HG02678 (cell line): Measurements from ENCODE around the gene MINDY3.
"Not testable (repeated sequence)": the region's sequence is repeated elsewhere in the genome, so short reads cannot be mapped to it uniquely, and the experiment has no call there.

Source experiments
- ATAC-seq: cut with Tn5 transposase; IDR thresholded peaks from one replicate; pipeline ENCODE4 v1.9.1; 2021; ENCODE audit warnings: mild to moderate bottlenecking, moderate library complexity; ENCODE audit not compliant: unreplicated experiment

MINDY3 gene

DNA sequence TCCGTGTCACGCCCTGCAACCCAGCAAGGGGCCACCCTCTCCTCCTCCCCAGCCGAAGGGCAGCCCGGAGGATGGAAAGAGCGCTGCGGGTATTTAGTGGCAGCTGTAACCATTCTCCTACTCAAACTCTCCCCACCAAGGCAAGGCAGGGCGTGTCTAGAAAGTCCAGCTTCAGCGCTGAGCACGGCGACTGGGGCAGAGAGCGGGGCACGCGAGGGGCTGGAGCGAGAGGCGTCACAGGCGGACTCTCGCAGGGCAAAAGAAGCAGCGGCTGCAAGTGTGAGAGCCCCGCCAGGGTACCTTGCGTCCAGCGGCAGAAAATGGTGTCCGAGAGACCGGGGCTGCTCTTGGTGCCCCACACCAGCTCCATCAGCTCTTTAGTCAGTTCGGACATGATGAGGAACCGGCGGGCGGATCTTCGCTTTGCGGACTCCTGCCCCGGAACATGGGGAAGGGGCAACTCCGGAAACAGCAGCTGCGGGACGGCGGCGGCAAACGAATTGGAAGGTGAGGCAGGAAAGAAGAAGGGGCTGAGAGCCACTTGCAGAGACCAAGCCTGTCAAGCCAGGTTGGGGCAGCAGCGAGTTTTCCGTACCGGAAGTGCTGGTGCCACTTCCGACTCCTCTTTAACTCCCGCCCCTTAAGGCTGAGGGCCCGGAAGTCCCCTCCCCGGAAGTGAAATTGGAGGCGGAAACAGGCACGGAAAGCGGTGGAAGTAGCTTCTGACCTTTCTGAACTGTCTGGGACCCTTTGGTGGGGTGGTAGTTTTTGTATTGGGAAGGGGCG is at the start of gene MINDY3:
Gene MINDY3 (minus strand): TSS at position 602 of the 786 bp plus-strand sequence. CDS start 208 bp downstream, at position 394.
- peak; percentile 93 for ATAC-seq

DNA sequence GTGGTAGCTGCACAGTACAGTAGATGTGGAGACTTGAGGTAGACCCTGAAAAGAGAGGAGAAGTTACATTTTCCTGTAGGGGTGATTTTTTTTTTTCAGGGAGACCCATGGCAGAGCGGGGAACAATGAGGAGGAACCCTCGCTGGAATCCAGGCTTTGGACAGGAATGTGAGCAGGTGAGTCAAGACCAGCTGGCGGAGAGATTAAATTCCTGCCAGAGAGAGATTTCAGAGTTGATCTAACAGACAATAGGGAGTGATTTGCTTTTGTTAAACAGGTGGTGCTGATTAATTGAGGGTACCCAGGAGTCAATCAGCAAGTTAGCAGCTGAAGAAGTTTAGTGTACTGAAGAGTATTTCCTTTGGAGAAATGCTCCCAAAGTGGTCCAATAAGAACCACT is 41.6 kb upstream of the MINDY3 start:
- ATAC-seq: no peak

GRCh38 chr10:15898046-15898445 is 37.7 kb upstream of the MINDY3 start:
- ATAC-seq: no peak

DNA sequence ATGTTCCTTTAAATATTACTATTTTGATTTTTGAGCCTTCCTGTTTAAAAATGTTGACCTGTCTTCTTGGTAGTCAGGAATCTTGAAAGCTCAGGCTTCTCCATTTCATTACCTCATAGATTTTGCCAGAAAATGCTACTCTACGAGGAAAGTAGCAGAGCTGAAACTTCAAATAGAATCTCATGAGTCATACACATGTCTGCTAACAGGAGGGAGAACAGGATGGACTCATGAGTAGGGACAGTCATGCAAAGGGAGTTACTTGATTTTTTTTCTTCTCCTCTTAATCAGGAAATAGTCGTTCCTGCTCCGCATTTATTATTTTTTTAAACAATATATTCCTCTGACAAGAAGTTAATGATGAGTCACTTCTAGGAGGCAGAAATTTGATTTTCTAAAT is 37.0 kb upstream of the MINDY3 start:
- no peak for ATAC-seq

GRCh38 chr10:15896654-15897053 is 36.3 kb upstream of the MINDY3 start:
- ATAC-seq: no peak

GRCh38 chr10:15884447-15884846 is 24.1 kb upstream of the MINDY3 start:
- no peak for ATAC-seq

DNA sequence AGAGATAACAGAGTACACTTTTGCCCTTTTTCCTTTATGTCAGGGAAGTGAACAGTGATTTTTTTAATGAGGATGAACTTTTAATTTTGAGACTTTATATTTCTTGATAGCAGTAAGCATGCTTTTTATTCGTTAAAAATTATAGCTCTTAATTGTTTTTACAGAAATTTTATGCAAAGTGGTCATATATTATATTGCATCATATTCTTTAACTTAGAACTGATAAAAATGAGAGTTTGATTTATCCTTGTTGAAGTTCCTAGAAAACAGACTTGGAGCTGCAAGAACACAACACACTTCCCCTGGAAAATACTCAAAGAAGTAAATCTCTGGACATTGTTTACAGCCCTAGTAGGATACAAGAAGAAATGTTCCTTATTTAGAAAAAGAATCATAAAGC is 21.2 kb upstream of the MINDY3 start:
- ATAC-seq: no peak

DNA sequence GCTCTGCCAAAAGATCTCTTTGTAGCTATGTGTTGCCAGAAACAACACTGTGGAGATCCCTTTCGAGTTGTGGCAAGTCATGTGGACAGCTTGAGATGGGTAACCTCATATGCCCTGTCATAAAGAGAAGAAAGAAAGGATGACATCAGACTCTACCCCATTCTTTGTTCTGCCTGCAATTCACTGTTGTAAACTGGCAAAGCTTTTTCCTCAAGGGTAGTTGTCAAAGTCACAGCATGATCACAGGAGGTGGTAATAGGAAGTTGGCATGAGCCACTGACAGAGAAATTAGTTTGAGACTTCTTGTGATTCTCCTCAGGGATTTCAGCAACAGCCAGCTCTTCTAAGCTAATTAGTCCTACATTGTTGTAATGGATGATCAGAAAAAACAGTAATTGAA is 19.4 kb upstream of the MINDY3 start:
- no peak for ATAC-seq

DNA sequence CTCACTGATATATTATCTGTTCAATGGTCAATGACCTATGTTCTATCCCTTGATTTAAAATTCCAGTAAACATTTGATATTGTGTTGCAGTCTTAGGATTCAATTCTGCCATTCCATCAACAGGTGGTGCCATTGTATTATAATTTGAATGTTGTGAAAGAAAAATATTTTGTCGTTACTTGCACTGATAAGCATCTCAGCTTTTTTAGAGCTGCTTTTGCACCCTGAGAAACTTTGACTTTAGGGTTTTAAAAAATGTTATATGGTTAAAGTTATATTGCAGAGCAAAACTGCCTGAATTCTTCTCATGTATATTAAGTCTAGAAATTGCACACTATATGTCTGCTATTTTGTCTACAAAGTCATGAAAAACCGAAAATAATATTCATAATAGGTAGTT is 18.8 kb upstream of the MINDY3 start:
- no peak for ATAC-seq

DNA sequence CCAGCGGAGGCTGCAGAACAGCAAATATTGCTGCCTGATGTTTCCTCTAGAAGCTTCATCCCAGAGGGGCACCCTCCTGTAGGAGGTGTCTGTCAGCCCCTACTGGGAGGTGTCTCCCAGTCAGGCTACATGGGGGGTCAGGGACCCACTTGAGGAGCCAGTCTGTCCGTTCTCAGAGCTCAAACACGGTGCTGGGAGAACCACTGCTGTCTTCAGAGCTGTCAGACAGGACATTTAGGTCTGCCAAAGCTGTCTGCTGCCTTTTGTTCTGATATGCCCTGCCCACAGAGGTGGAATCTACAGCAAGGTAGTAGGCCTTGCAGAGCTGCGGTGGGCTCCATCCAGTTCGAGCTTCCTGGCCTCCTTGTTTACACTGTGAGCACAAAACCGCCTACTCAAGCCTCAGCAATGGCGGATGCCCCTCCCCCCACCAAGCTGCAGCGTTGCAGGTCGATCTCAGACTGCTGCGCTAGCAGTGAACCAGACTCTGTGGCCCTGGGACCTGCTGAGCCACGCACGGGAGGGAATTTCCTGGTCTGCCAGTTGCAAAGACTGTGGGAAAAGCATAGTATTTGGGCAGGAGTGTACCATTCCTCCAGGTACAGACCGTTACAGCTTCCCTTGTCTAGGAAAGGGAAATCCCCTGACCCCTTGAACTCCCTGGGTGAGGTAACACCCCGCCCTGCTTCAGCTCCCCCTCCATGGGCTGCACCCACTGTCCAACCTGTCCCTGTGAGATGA is 17.7 kb upstream of the MINDY3 start:
- ATAC-seq: no peak

DNA sequence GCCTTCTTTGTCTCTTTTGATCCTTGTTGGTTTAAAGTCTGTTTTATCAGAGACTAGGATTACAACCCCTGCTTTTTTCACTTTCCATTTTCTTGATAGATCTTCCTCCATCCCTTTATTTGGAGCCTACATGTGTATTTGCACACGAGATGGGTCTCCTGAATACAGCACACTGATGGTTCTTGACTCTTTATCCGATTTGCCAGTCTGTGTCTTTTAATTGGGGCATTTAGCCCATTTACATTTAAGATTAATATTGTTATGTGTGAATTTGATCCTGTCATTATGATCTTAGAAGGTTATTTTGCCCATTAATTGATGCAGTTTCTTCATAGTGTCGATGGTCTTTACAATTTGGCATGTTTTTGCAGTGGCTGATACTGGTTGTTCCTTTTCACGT is 16.0 kb upstream of the MINDY3 start:
- ATAC-seq: not testable (repeated sequence)

DNA sequence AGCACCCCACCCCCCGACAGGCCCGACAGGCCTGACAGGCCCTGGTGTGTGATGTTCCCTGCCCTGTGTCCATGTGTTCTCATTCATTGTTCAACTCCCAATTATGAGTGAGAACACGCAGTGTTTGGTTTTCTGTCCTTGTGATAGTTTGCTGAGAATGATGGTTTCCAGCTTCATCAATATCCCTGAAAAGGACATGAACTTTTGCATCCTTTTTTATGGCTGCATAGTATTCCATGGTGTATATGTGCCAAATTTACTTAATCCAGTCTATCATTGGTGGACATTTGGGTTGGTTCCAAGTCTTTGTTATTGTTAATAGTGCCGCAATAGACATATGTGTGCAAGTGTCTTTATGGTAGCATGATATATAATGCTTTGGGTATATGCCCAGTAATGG is 12.3 kb upstream of the MINDY3 start:
- not testable (repeated sequence) for ATAC-seq

GRCh38 chr10:15871823-15872222 is 11.5 kb upstream of the MINDY3 start:
- no peak for ATAC-seq

DNA sequence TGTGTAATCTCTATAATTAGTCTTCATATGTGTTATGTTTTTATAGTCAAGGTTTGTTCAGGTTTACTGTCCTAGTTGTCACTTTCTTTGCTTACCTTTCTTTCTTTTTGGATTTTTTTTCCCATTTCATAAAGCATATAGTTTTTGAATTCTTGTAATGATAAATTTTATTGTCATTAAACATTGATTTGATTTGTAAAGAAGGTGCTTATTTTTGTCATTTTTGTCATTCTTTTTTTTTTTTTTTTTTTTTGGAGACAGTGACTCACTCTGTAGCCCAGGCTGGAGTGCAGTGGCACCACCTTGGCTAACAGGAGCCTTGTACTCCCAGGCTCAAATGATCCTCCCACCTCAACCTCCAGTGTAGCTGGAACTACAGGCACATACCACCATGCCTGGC is 9.6 kb upstream of the MINDY3 start:
- ATAC-seq: no peak

DNA sequence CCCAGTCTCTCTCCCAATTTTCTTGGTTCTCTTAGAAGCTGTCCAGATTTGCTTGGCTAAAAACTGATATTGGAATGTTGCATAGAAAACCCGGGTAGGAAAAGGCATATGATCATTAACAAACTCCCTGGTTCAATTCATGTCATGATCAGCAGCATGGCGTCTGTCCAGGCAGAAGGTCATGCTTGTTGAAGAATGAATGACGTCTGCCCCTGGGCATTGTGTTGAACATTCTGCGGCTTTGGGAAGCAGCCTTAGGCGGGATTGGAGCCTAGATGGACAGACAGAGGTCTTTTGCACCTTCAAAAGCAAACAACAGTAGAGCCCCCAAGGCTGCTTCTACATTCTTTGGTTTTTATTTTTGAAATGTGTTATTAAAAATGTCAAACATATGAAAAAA is 7.7 kb upstream of the MINDY3 start:
- no peak for ATAC-seq

DNA sequence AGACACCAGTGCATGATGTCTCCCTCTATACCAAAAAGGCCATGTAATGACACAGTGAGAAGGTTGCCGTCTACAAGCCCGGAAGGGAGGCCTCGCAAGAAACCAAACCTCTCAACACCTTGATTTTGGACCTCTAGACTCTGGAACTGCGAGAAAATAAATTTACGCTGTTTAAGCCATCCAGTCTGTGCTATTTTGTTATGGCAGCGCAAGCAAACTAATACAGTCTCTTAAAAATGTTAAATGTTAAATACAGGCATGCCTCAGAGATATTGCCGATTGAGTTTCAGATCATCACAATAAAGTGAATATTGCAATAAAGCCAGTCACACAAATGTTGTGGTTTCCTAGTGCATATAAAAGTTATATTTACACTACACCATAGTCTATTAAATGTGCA is 5.0 kb upstream of the MINDY3 start:
- no peak for ATAC-seq

DNA sequence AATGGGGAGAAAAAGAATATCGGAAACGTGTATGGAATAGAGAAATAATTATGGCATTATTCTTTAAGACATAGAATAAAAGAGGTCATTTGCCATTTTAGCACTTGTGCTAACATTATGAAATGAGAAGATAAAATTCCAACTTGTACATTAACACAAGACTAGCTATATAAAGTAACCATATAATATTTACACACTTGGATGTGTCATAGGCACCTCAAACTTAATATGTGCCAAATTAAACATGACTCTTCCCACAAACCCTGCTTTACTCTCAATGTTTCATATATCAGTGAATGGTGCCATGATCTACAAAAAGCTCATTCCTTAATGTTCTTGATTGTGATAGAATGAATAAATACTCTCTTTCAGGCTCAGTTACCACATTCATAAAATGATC is 4.1 kb upstream of the MINDY3 start:
- no peak for ATAC-seq

DNA sequence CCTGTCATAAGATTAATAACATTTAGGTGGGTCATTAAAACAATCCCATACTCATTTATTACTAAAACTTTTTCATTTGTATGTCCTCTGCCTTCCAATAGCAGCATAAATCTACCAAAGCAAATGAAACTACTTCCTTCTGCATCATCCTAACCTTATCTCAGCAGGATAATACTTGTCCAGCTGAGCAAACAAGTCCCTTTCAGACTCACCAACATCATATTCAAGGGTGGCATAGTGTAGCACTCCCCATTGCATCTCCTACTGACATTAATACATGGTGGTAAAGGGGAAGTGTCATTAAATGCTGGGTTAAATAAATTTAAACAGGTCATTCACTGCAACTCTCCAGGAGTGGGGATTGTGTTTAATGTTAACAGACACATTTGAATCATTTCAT is 3.4 kb upstream of the MINDY3 start:
- ATAC-seq: no peak

DNA sequence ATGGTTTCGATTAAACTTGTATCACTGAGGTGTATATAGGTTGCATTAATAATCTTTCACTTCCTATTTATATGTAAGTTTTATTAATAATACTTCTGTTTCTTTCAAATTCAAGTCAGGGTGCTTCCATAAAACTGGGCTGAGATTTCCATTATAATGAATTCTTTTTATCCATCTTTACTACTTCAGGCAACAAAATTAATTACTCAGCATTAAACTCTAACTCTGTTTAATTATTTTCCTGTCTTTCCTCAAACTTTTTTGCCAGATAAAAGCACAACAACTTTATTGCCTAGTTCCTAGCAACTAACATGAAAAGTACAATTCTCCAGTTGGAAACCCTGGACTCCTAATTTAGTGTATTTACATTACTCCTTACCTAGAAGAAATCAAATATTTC is 3.0 kb upstream of the MINDY3 start:
- ATAC-seq: no peak

GRCh38 chr10:15860692-15861201 is 440 bp upstream of the MINDY3 start:
- ATAC-seq: no peak

- ATAC-seq: peak; percentile 57
Observed at GRCh38 chr10:15859509-15859905, 800 bp downstream of the MINDY3 start.

GRCh38 chr10:15858861-15859281 is 1.4 kb downstream of the MINDY3 start:
- no peak for ATAC-seq
